ENCODE data around the gene ENDOV. TPM values are rescaled to one million over a fixed set of nuclear protein-coding genes. Genes with fewer than 3 reads are reported as not detected.

Gene ENDOV
- total RNA-seq, 1 donor from 2014 or later = 9.7 TPM

GRCh38 chr17:80449194-80449929 is 34.4 kb downstream of the ENDOV start:
- Histone ChIP-seq H3K9me3 (ENCODE audit: low read depth) (no peaks in the 10 kb centered on the region), H3K27me3 (peaks cover 3% of the 10 kb centered on the region), H3K36me3 (no peaks in the 10 kb centered on the region), H2AFZ (replicated peaks) (no peak overlapping the region), H3K9ac (no peak overlapping the region), H4K20me1 (ENCODE audit: low read depth) (peaks cover under 1% of the 10 kb centered on the region), H3K4me1 (peaks cover 5% of the 10 kb centered on the region), H3K4me3 (no peak overlapping the region), H3F3A (ENCODE audit: low read depth) (peaks cover 10% of the 10 kb centered on the region), H3K4me2 (no peak overlapping the region), H3K27ac (no peak overlapping the region), H3K79me2 (ENCODE audit: low read depth) (no peaks in the 10 kb centered on the region)
- H3K9me3 Mint-ChIP-seq = no peaks in the 10 kb centered on the region
- DNase-seq (ENCODE audit: low spot score) = no peak
- peaks cover 10% of the 10 kb centered on the region for H3K27me3 Mint-ChIP-seq (ENCODE audit: insufficient read depth, low read depth)
- TF ChIP-seq EZH2 (IDR thresholded peaks at IDR 0.05) (no peak), EZH2phosphoT487 (IDR thresholded peaks at IDR 0.05) (no peak), CTCF (IDR thresholded peaks at IDR 0.05) (no peak)
- H3K36me3 Mint-ChIP-seq = peaks cover 2% of the 10 kb centered on the region
- no peak overlapping the region for H3K4me3 Mint-ChIP-seq
- peaks cover 13% of the 10 kb centered on the region for H3K4me1 Mint-ChIP-seq
- no peak overlapping the region for H3K27ac Mint-ChIP-seq

DNA sequence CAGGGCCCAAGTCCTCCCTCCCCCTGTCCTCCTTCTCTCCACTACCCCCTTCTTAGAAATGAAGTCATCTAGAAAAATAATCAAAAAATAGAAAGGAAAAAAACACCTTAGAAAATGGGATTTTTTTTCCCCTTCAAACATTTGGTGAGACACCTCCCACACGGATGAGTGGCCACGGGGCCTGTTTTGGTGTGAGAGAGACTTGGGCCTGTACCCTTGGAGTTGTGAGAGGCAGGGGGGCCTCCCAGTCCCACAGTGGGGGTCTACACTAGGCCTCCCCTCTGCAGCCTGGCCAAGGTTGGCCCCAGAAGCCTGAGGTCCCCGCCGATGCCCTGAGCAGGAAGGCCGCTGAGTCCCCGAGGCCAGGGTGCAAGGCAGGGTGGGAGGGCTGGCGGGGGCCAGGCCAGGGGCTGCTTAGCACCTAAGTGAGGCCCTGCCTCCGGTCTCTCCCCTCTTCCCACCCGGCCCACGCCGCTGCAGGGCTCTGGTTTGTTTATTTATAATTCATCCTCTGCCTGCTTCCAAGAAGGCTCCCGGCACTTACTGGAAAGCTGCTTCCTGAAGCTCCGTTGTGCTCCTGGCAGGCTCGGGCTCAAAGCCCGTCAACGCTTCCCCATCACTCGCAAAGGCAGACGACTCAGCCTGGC is 35.1 kb downstream of the ENDOV start:
- Histone ChIP-seq H2AFZ (replicated peaks) (no peak overlapping the region), H3K9me3 (ENCODE audit: low read depth) (no peaks in the 10 kb centered on the region), H3F3A (ENCODE audit: low read depth) (peaks cover 14% of the 10 kb centered on the region), H3K9ac (peak overlapping the region; percentile 30), H3K4me2 (no peak overlapping the region), H4K20me1 (ENCODE audit: low read depth) (no peaks in the 10 kb centered on the region), H3K4me1 (peaks cover 5% of the 10 kb centered on the region), H3K27ac (no peak overlapping the region), H3K27me3 (no peaks in the 10 kb centered on the region), H3K4me3 (no peak overlapping the region), H3K36me3 (no peaks in the 10 kb centered on the region), H3K79me2 (ENCODE audit: low read depth) (no peaks in the 10 kb centered on the region)
- TF ChIP-seq EZH2phosphoT487 (IDR thresholded peaks at IDR 0.05) (no peak), CTCF (IDR thresholded peaks at IDR 0.05) (no peak), EZH2 (IDR thresholded peaks at IDR 0.05) (no peak)
- peaks cover 2% of the 10 kb centered on the region for H3K36me3 Mint-ChIP-seq
- peaks cover 14% of the 10 kb centered on the region for H3K4me1 Mint-ChIP-seq
- DNase-seq (ENCODE audit: low spot score) = no peak
- H3K4me3 Mint-ChIP-seq = no peak overlapping the region
- peaks cover 10% of the 10 kb centered on the region for H3K27me3 Mint-ChIP-seq (ENCODE audit: insufficient read depth, low read depth)
- H3K9me3 Mint-ChIP-seq = no peaks in the 10 kb centered on the region
- no peak overlapping the region for H3K27ac Mint-ChIP-seq

DNA sequence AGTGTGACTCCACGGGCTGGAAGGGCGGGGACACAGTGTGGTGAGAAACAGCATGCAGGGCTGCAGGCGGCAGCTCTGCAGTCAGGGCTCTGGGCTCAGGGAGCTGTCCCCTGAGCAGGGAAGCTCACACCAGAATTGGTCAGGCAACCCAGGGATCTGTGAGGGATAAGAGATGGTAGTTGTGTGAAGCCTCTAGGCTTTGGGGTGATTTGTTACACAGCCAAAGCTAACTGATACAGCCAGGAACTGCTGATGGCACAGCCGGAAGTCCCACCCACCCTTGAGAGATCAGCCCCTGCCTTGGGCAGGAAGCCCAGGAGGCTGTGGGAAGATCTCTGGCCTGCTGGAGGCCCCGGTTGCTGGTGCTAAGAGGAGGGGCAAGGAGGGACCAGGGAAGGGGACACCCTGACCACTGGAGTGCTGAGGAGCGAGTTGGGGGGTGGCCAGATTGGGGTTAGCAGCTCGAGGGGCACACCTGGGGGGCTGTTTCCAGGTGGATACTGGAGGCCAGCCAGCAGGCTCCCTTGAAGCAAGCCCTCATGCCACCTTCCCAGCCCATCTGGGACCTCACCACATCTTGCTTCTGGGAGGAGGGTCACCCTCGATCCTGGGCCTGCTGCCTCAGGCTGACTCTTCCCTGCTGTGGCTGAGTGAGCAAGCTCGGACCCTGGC is 36.3 kb downstream of the ENDOV start:
- H3K36me3 Mint-ChIP-seq = peaks cover 2% of the 10 kb centered on the region
- H3K9ac ChIP-seq = no peak overlapping the region
- H2AFZ ChIP-seq (replicated peaks) = no peak overlapping the region
- peaks cover 10% of the 10 kb centered on the region for H3K27me3 Mint-ChIP-seq (ENCODE audit: insufficient read depth, low read depth)
- peaks cover 9% of the 10 kb centered on the region for H3K4me1 ChIP-seq
- no peaks in the 10 kb centered on the region for H4K20me1 ChIP-seq (ENCODE audit: low read depth)
- DNase-seq (ENCODE audit: low spot score) = no peak
- H3K9me3 Mint-ChIP-seq = no peaks in the 10 kb centered on the region
- no peak overlapping the region for H3K4me3 ChIP-seq
- no peak overlapping the region for H3K27ac ChIP-seq
- H3K27ac Mint-ChIP-seq = no peak overlapping the region
- H3K79me2 ChIP-seq (ENCODE audit: low read depth) = no peaks in the 10 kb centered on the region
- no peak overlapping the region for H3K4me2 ChIP-seq
- H3K27me3 ChIP-seq = peaks cover 7% of the 10 kb centered on the region
- no peaks in the 10 kb centered on the region for H3K9me3 ChIP-seq (ENCODE audit: low read depth)
- no peaks in the 10 kb centered on the region for H3K36me3 ChIP-seq
- peaks cover 23% of the 10 kb centered on the region for H3F3A ChIP-seq (ENCODE audit: low read depth)
- no peak for TF ChIP-seq EZH2phosphoT487 (IDR thresholded peaks at IDR 0.05)
- no peak for TF ChIP-seq CTCF (IDR thresholded peaks at IDR 0.05)
- no peak for TF ChIP-seq EZH2 (IDR thresholded peaks at IDR 0.05)
- peak overlapping the region; percentile 24 for H3K4me3 Mint-ChIP-seq
- peaks cover 24% of the 10 kb centered on the region for H3K4me1 Mint-ChIP-seq
